GDM1 (cell line): ENCODE measurements around the gene PREX1.
"Not testable (repeated sequence)": the region's sequence is repeated elsewhere in the genome, so short reads cannot be mapped to it uniquely, and the experiment has no call there.

Experiments
- DNase-seq: peaks from one replicate; lab custom pipeline; 2025; lab: John Stamatoyannopoulos, UW

PREX1 gene

GRCh38 chr20:48827855-48828733, at the start of gene PREX1:
PREX1 (minus strand) TSS chr20:48827999; CDS start chr20:48827860, 139 bp downstream.
- peak; percentile 83 for DNase-seq

- DNase-seq, result no peak
Measured at GRCh38 chr20:48877304-48877703, 49.5 kb upstream of the PREX1 start.

- no peak for DNase-seq
Measured at GRCh38 chr20:48875914-48876240, 48.1 kb upstream of the PREX1 start.

- peak; percentile 8 for DNase-seq
Measured at GRCh38 chr20:48875233-48875913, 47.6 kb upstream of the PREX1 start.

- DNase-seq, result not testable (repeated sequence)
Measured at GRCh38 chr20:48869442-48869841, 41.6 kb upstream of the PREX1 start.

GRCh38 chr20:48866936-48867335, 39.1 kb upstream of the PREX1 start:
- DNase-seq, result peak; percentile 19

GRCh38 chr20:48864738-48865318, 37.0 kb upstream of the PREX1 start:
- no peak for DNase-seq

GRCh38 chr20:48864254-48864653, 36.5 kb upstream of the PREX1 start:
- no peak for DNase-seq

GRCh38 chr20:48862279-48862678, 34.5 kb upstream of the PREX1 start:
- no peak for DNase-seq

GRCh38 chr20:48861444-48861843, 33.6 kb upstream of the PREX1 start:
- no peak for DNase-seq

- DNase-seq, result no peak
Measured at GRCh38 chr20:48858075-48858790, 30.4 kb upstream of the PREX1 start.

GRCh38 chr20:48856130-48856529, 28.3 kb upstream of the PREX1 start:
- no peak for DNase-seq

GRCh38 chr20:48855046-48855445, 27.2 kb upstream of the PREX1 start:
- DNase-seq, result no peak

GRCh38 chr20:48852609-48853008, 24.8 kb upstream of the PREX1 start:
- DNase-seq, result no peak

- no peak for DNase-seq
Measured at GRCh38 chr20:48851579-48851978, 23.8 kb upstream of the PREX1 start.

- DNase-seq, result no peak
Measured at GRCh38 chr20:48850977-48851299, 23.1 kb upstream of the PREX1 start.

- DNase-seq, result no peak
Measured at GRCh38 chr20:48850257-48850976, 22.6 kb upstream of the PREX1 start.

GRCh38 chr20:48849779-48850178, 22.0 kb upstream of the PREX1 start:
- DNase-seq, result no peak

GRCh38 chr20:48849299-48849698, 21.5 kb upstream of the PREX1 start:
- no peak for DNase-seq

GRCh38 chr20:48847498-48848205, 19.9 kb upstream of the PREX1 start:
- DNase-seq, result no peak
